ENCODE data around the gene PDE4D. TPM values are rescaled to one million over a fixed set of nuclear protein-coding genes. Genes with fewer than 3 reads are reported as not detected.
A peak's percentile ranks its signal among the peaks of the same experiment; 100 is the strongest.
"Not testable (repeated sequence)": the region's sequence is repeated elsewhere in the genome, so short reads cannot be mapped to it uniquely, and the experiment has no call there.

PDE4D gene
- total RNA-seq, 1 experiment from 2014 or later: 62.6 TPM

- DNase-seq (ENCODE audit: low read depth, low spot score); in situ Hi-C loops (cut with HindIII; ENCODE audit: low pct_unique_long_range_greater_than_20kb, low sequenced_read_pairs): not testable (repeated sequence)
Observed at GRCh38 chr5:59594118-59594517, 299.4 kb downstream of the PDE4D start.

GRCh38 chr5:59593439-59594007 is 300.0 kb downstream of the PDE4D start:
- in situ Hi-C loops (cut with HindIII; ENCODE audit: low pct_unique_long_range_greater_than_20kb, low sequenced_read_pairs): no loop called here

GRCh38 chr5:59592101-59592500 is 301.4 kb downstream of the PDE4D start:
- in situ Hi-C loops (cut with HindIII; ENCODE audit: low pct_unique_long_range_greater_than_20kb, low sequenced_read_pairs): no loop called here
- no peak for DNase-seq (ENCODE audit: low read depth, low spot score)

More at GRCh38 chr5:59593439-59594007, 300.0 kb downstream of the PDE4D start:
- DNase-seq (ENCODE audit: low read depth, low spot score): no peak

- DNase-seq (ENCODE audit: low read depth, low spot score): no peak
- in situ Hi-C loops (cut with HindIII; ENCODE audit: low pct_unique_long_range_greater_than_20kb, low sequenced_read_pairs): no loop called here
Observed at GRCh38 chr5:59591162-59591561, 302.4 kb downstream of the PDE4D start.

GRCh38 chr5:59588922-59589321 is 304.6 kb downstream of the PDE4D start:
- in situ Hi-C loops (cut with HindIII; ENCODE audit: low pct_unique_long_range_greater_than_20kb, low sequenced_read_pairs): no loop called here
- DNase-seq (ENCODE audit: low read depth, low spot score): no peak

- peak; percentile 78 for DNase-seq (ENCODE audit: low read depth, low spot score)
- in situ Hi-C loops (cut with HindIII; ENCODE audit: low pct_unique_long_range_greater_than_20kb, low sequenced_read_pairs): no loop called here
Observed at GRCh38 chr5:59587489-59588337, 305.8 kb downstream of the PDE4D start.

GRCh38 chr5:59586841-59587240 is 306.7 kb downstream of the PDE4D start:
- in situ Hi-C loops (cut with HindIII; ENCODE audit: low pct_unique_long_range_greater_than_20kb, low sequenced_read_pairs): no loop called here
- no peak for DNase-seq (ENCODE audit: low read depth, low spot score)

- in situ Hi-C loops (cut with HindIII; ENCODE audit: low pct_unique_long_range_greater_than_20kb, low sequenced_read_pairs): no loop called here
Observed at GRCh38 chr5:59584858-59585846, 308.4 kb downstream of the PDE4D start.

GRCh38 chr5:59583810-59584562 is 309.5 kb downstream of the PDE4D start:
- in situ Hi-C loops (cut with HindIII; ENCODE audit: low pct_unique_long_range_greater_than_20kb, low sequenced_read_pairs): no loop called here
- no peak for DNase-seq (ENCODE audit: low read depth, low spot score)

More at GRCh38 chr5:59584858-59585846, 308.4 kb downstream of the PDE4D start:
- DNase-seq (ENCODE audit: low read depth, low spot score): peak; percentile 91

- DNase-seq (ENCODE audit: low read depth, low spot score): no peak
- in situ Hi-C loops (cut with HindIII; ENCODE audit: low pct_unique_long_range_greater_than_20kb, low sequenced_read_pairs): no loop called here
Observed at GRCh38 chr5:59583151-59583809, 310.2 kb downstream of the PDE4D start.

- in situ Hi-C loops (cut with HindIII; ENCODE audit: low pct_unique_long_range_greater_than_20kb, low sequenced_read_pairs): no loop called here
- DNase-seq (ENCODE audit: low read depth, low spot score): no peak
Observed at GRCh38 chr5:59582746-59583145, 310.8 kb downstream of the PDE4D start.

GRCh38 chr5:59579824-59580167 is 313.7 kb downstream of the PDE4D start:
- DNase-seq (ENCODE audit: low read depth, low spot score): no peak
- in situ Hi-C loops (cut with HindIII; ENCODE audit: low pct_unique_long_range_greater_than_20kb, low sequenced_read_pairs): no loop called here

- DNase-seq (ENCODE audit: low read depth, low spot score): no peak
- in situ Hi-C loops (cut with HindIII; ENCODE audit: low pct_unique_long_range_greater_than_20kb, low sequenced_read_pairs): no loop called here
Observed at GRCh38 chr5:59579101-59579823, 314.3 kb downstream of the PDE4D start.

- in situ Hi-C loops (cut with HindIII; ENCODE audit: low pct_unique_long_range_greater_than_20kb, low sequenced_read_pairs): no loop called here
- no peak for DNase-seq (ENCODE audit: low read depth, low spot score)
Observed at GRCh38 chr5:59577485-59577884, 316.0 kb downstream of the PDE4D start.

GRCh38 chr5:59575648-59576445 is 317.7 kb downstream of the PDE4D start:
- no peak for DNase-seq (ENCODE audit: low read depth, low spot score)
- in situ Hi-C loops (cut with HindIII; ENCODE audit: low pct_unique_long_range_greater_than_20kb, low sequenced_read_pairs): no loop called here

GRCh38 chr5:59573509-59573908 is 320.0 kb downstream of the PDE4D start:
- in situ Hi-C loops (cut with HindIII; ENCODE audit: low pct_unique_long_range_greater_than_20kb, low sequenced_read_pairs); DNase-seq (ENCODE audit: low read depth, low spot score): not testable (repeated sequence)

Data from SK-MEL-5 (cell line).